Cardiac fibroblast (primary cell): ENCODE measurements around the gene HES6.
A peak's percentile ranks its signal among the peaks of the same experiment; 100 is the strongest.

Experiments
- DNase-seq, 2 donors: peaks; one replicate each; pipeline versions ENCODE4 v3.0.0 to v3.0.0-alpha.2; 2010; ENCODE audit warnings: low read depth in 2 of 2
- H3K4me3 ChIP-seq, 2 donors: replicated peaks in 1 of 2; 1 replicate in 1 of 2; 2 replicates in 1 of 2; pipeline ENCODE4 v1.5.1; 2011; ENCODE audit warnings: low read depth in 2 of 2, low read length in 2 of 2, mild to moderate bottlenecking in 2 of 2, moderate library complexity in 1 of 2
- TF ChIP-seq, protein P1 (sequence below): IDR thresholded peaks from one replicate; pipeline ENCODE4 v1.5.1; 2011; ENCODE audit warnings: low read depth, mild to moderate bottlenecking, low read length, inconsistent platforms

The HES6 gene

DNA sequence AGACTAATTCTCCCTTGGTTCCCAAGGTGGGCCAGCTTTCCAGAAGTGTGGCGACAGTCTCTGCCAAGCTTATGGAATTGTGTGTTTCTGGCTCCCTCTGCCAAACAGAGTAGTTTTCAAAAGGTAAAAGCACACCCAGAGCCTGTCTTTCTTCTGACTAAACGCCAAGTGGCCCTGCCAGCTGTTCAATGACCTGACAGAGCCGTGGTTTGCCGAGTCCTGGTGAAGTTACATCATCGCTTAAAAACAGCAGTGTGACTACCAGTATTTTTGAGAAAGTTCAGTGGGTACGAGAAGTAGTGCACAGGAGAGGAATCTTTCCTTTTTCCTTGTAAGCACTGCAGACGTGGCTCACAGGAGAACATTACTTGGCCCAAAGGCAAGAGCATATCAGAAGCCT lies 46.7 kb upstream of the HES6 start:
- DNase-seq = peak; percentile 72 to 94
- H3K4me3 ChIP-seq = no peak overlapping the region
- TF ChIP-seq, protein P1, sequence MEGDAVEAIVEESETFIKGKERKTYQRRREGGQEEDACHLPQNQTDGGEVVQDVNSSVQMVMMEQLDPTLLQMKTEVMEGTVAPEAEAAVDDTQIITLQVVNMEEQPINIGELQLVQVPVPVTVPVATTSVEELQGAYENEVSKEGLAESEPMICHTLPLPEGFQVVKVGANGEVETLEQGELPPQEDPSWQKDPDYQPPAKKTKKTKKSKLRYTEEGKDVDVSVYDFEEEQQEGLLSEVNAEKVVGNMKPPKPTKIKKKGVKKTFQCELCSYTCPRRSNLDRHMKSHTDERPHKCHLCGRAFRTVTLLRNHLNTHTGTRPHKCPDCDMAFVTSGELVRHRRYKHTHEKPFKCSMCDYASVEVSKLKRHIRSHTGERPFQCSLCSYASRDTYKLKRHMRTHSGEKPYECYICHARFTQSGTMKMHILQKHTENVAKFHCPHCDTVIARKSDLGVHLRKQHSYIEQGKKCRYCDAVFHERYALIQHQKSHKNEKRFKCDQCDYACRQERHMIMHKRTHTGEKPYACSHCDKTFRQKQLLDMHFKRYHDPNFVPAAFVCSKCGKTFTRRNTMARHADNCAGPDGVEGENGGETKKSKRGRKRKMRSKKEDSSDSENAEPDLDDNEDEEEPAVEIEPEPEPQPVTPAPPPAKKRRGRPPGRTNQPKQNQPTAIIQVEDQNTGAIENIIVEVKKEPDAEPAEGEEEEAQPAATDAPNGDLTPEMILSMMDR = no peak

DNA sequence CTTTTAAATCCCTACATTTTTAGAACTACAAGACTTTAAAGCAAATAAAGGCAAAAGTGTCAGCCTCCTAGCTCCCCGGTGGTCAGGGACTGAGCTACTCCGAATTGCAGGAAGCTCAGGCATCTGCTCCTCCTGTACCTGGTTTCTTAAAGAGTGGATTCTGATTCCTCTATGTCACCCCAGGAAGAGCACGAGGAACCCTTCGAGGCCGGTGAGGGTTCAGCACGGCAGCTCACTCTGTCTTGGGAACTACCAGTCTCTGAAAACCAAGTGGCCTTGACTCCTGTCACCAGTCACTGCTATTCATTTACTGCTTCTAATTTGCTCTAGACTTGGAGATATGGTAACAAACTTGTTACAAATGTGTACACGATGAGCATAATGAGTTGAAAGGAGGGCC lies 46.3 kb upstream of the HES6 start:
- DNase-seq = no peak
- TF ChIP-seq, protein P1 = no peak
- H3K4me3 ChIP-seq = no peak overlapping the region

DNA sequence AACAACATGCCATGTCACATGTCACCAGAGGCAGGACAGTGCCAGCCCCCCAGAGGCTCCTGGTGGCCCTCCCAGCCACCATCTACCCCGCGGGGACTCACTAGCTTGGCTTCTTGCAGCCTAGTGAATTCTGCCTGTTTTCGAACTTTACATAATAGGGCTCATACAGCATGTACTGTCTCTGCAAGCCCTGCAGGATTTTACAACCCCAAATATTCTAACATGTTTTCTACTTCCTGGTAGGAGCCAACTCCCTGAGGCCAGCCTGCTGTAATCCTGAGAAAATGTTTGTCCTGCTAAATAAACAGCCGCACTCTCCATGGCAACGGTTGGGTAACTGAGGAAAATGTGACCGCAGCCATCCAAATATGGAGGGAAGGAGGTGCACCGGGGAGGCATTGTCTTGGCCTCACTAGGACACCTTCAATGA lies 45.8 kb upstream of the HES6 start:
- TF ChIP-seq, protein P1 = no peak
- DNase-seq = peak; percentile 93 to 98
- H3K4me3 ChIP-seq = no peak overlapping the region

DNA sequence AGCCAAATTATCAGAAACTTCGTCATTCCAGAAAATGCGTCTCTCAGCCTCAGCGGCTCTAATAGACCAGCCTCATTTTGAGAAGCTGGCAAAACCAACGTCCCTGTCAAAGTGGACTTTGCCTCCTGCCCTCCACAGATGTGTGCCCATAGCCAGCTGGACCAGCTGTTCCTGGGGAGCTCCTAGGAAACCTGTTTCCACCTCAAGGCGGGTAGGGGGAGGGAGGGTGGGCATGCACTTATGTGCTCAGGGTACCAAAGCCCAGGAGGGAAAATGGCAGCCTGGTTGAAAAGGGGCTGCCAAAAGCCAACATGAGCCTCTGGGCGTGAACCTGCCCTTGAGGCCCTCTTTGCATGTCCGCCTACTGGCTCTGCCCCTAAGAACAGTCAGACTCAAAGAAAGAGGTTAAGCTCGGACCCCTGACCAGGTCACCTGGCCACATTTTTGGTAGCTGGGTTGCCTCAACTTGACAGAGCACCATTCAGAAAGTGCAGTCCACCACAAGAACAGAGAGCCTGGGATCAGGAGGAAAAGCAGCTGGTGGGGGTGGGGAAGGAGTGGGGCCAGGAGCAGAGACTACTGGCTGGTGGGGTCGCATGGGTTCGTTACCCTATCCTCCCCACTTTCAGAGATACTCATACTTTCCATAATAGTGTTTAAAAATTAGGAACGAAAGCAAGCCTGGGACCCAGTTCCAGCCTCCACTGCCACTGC lies 45.1 kb upstream of the HES6 start:
- no peak overlapping the region for H3K4me3 ChIP-seq
- no peak for DNase-seq
- TF ChIP-seq, protein P1 = no peak

DNA sequence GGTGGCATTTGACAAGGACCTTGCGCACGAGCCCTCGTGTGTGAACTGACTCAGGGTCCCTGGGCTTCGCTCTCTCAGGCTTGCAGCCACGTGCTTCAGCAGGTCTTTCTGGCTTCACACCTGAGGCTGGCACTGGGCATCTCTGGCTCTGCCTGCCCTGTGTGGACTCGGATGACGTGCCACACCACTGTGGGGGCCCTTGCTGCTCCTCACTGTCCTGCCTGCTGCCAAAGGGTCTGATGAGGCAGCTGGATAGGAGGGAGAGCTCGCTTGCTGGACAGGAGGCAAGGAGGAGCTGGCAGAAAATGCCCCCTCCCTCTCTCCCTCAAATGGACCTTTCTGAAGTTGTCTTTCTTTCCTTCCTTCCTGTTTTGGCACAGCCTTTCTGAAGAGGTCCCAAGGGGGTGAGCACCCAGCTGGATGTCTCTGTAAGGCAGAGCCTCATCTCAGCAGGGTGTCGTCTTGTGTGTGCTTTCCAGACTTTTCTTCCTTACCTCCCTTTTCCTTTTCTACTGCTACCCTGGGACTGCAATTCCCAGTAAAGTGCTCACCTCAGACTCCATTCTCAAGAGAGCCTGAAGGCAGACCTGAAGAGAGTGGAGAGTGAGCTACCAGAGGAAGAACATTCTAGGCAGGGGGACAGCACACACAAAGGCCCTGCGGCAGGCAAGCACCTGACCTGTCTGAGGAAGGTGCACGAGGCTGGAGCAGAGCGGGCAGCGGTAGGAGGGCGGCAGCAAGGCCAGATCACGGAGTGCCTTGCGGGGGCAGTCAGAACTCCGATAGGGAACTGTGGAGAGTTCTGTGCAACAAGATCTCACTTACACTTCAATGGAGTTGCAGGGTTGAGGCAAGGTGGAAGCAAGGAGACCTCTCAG lies 43.3 kb upstream of the HES6 start:
- peak in 1 of 2 donors; percentile 3 for DNase-seq
- H3K4me3 ChIP-seq = no peak overlapping the region
- TF ChIP-seq, protein P1 = no peak

DNA sequence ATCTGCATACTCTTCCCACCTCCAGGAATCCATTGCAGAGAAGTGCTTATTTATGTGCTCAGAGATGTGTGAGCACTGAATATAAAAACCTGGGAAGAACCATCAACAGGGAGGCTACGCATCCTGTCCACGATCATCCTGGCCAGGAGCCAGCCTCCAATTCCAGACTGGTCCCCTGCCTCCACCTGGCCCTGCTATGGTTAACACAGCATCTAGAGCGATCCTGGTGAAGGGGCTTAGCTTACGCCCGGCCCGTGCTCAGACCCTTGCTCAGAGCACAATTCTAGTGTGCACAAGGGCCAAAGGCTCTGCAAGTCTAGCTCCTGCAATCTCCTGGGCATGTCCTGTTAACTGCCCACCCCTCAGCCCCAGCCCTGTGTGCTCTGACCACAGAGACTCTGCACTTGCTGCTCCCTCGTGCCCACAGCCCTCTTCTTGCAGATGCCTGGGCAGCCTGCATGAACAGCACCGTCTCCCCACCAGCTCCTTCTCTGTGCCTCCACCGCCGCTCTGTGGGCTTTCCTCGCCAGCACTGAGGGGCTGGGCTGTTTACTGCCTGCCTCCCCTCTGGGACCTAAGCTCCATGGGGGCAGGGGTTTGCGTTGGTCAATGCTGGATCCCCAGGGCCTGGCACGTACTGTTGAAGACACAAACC lies 42.1 kb upstream of the HES6 start:
- TF ChIP-seq, protein P1 = no peak
- H3K4me3 ChIP-seq = no peak overlapping the region
- DNase-seq = no peak
